Measurements from ENCODE around the gene GIMD1.

DNA sequence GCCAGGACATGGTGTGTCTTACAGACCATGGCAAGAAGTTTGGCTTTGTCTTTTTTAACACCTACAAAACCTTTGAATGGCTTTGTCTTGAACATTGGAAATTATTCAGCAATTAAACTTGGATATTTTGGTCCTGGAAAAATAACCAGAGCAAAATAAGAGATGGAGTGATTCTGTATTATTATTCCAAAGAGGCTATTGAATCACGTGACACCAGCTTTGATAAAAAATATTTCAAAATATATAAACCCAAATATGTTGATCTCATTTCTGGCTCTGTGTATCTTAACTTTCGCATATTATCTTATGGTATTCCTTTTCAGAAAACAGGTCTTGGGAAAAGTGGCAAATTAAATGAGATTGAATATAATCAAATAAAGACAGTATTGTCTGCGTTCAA, 32.6 kb upstream of the GIMD1 start:
- no peak for TF ChIP-seq POLR2A (IDR thresholded peaks at IDR 0.05)
- TF ChIP-seq, protein P1, sequence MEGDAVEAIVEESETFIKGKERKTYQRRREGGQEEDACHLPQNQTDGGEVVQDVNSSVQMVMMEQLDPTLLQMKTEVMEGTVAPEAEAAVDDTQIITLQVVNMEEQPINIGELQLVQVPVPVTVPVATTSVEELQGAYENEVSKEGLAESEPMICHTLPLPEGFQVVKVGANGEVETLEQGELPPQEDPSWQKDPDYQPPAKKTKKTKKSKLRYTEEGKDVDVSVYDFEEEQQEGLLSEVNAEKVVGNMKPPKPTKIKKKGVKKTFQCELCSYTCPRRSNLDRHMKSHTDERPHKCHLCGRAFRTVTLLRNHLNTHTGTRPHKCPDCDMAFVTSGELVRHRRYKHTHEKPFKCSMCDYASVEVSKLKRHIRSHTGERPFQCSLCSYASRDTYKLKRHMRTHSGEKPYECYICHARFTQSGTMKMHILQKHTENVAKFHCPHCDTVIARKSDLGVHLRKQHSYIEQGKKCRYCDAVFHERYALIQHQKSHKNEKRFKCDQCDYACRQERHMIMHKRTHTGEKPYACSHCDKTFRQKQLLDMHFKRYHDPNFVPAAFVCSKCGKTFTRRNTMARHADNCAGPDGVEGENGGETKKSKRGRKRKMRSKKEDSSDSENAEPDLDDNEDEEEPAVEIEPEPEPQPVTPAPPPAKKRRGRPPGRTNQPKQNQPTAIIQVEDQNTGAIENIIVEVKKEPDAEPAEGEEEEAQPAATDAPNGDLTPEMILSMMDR (IDR thresholded peaks at IDR 0.05), result no peak
